ENCODE results near the gene STING1.

GRCh38 chr5:139501381-139501780 lies 18.8 kb upstream of the STING1 start:
- TF ChIP-seq, protein P1, sequence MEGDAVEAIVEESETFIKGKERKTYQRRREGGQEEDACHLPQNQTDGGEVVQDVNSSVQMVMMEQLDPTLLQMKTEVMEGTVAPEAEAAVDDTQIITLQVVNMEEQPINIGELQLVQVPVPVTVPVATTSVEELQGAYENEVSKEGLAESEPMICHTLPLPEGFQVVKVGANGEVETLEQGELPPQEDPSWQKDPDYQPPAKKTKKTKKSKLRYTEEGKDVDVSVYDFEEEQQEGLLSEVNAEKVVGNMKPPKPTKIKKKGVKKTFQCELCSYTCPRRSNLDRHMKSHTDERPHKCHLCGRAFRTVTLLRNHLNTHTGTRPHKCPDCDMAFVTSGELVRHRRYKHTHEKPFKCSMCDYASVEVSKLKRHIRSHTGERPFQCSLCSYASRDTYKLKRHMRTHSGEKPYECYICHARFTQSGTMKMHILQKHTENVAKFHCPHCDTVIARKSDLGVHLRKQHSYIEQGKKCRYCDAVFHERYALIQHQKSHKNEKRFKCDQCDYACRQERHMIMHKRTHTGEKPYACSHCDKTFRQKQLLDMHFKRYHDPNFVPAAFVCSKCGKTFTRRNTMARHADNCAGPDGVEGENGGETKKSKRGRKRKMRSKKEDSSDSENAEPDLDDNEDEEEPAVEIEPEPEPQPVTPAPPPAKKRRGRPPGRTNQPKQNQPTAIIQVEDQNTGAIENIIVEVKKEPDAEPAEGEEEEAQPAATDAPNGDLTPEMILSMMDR (optimal IDR thresholded peaks at IDR 0.05 in 1 of 3, IDR thresholded peaks at IDR 0.05 in 1 of 3, conservative IDR thresholded peaks at IDR 0.05 in 1 of 3; ENCODE audit: extremely low read depth in 1 of 3, insufficient read depth in 2 of 3, low read length in 3 of 3), result no peak
- TF ChIP-seq EZH2 (IDR thresholded peaks at IDR 0.05; ENCODE audit: low read length), result no peak
